NCI-H524 treated with DMSO at 0.1 percent for 48 hours (cell line): ENCODE measurements around the gene FAM53C.

ENCODE experiments used
- DNase-seq: peaks from one replicate; lab custom pipeline; 2025; lab: John Stamatoyannopoulos, UW

FAM53C gene

GRCh38 chr5:138391859-138392386 is 53.9 kb downstream of the FAM53C start:
- DNase-seq, result no peak
